C4-2B (cell line): ENCODE measurements around the gene HRH2.

Source experiments
- H3K27ac ChIP-seq: fragments of 450-650 bp; 2 replicates; pipeline ENCODE4 v1.5.1; 2017
- ZFX ChIP-seq: fragments of 450-650 bp; IDR thresholded peaks from 2 replicates; pipeline ENCODE4 v1.6.1; 2017
- TF ChIP-seq, protein P1 (sequence below): fragments of 450-650 bp; conservative IDR thresholded peaks from 2 replicates; pipeline ENCODE4 v1.5.1; 2017; ENCODE audit warnings: mild to moderate bottlenecking

HRH2 gene

DNA sequence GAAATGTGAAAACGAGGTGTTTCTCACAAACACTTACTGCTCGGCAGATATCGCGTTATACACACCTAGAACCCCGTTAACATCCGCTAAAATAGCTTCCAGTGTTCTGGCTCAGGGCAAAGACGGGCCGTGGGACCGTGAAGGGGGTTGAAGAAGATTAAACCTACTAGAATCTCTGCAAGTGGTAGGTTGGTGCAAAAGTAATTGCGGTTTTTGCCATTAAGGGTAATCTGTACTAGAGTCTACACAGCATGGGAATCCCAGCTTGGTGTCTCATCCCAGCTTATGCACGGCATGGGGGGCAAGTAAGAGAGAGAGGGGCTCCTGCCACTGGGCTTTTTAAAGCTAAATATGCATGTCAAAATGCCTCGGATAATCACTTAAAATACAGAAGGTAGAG lies 43.9 kb downstream of the HRH2 start:
- TF ChIP-seq, protein P1, sequence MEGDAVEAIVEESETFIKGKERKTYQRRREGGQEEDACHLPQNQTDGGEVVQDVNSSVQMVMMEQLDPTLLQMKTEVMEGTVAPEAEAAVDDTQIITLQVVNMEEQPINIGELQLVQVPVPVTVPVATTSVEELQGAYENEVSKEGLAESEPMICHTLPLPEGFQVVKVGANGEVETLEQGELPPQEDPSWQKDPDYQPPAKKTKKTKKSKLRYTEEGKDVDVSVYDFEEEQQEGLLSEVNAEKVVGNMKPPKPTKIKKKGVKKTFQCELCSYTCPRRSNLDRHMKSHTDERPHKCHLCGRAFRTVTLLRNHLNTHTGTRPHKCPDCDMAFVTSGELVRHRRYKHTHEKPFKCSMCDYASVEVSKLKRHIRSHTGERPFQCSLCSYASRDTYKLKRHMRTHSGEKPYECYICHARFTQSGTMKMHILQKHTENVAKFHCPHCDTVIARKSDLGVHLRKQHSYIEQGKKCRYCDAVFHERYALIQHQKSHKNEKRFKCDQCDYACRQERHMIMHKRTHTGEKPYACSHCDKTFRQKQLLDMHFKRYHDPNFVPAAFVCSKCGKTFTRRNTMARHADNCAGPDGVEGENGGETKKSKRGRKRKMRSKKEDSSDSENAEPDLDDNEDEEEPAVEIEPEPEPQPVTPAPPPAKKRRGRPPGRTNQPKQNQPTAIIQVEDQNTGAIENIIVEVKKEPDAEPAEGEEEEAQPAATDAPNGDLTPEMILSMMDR, result no peak
- no peak for TF ChIP-seq ZFX

DNA sequence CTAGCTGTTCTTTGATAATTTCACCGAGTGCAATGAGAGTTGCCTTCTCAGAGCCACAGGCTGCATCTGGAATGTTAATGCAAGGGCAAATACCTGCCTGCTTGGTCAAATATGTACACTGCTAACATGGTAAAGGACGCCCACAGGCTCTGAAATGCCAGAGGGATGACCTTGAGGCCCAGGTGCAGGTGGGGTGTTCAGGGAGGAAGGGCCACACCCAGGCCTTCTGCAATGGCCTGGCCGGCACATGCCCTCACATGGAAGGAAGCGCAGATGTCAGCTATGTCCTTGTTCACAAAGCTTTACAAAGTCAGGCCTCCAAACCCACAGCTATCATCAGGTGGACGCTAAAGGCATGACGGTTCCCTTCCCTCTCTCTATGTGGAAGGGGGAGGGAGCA lies 48.6 kb downstream of the HRH2 start:
- H3K27ac ChIP-seq, result no peak overlapping the region
- TF ChIP-seq, protein P1, result no peak
- no peak for TF ChIP-seq ZFX

More for the DNA sequence above, 43.9 kb downstream of the HRH2 start:
- H3K27ac ChIP-seq, result no peak overlapping the region

DNA sequence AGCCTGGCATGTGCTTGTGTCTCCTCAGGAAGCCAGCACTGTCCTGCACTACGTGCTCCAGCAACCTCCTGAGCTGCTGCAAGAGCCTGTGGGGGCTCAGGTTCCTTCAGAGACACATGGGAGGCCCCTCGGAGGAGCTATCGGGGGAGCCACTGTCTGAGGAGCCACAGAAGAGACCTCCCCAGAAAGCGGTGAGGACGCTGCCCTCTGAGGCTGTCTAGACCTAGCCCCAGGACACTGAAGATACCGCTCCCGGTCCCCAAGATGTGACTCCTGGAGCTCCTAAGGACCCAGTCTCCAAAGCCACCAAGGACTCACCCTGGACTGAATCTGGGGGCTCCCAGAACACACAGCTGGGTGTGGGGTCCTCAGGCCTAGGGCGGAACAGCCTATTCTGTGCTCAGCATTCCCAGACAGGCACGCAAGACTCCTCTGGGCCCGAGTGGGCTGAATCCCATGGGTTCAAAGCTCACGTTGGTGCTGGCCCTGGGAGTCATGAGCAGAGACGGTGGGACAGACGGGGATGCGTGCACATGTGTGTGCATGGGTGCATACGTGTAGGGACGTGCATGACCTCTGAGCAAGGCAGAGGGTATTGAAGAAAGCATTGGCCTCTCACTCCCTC lies 50.0 kb downstream of the HRH2 start:
- H3K27ac ChIP-seq, result no peak overlapping the region
- TF ChIP-seq, protein P1, result no peak
- TF ChIP-seq ZFX, result no peak

DNA sequence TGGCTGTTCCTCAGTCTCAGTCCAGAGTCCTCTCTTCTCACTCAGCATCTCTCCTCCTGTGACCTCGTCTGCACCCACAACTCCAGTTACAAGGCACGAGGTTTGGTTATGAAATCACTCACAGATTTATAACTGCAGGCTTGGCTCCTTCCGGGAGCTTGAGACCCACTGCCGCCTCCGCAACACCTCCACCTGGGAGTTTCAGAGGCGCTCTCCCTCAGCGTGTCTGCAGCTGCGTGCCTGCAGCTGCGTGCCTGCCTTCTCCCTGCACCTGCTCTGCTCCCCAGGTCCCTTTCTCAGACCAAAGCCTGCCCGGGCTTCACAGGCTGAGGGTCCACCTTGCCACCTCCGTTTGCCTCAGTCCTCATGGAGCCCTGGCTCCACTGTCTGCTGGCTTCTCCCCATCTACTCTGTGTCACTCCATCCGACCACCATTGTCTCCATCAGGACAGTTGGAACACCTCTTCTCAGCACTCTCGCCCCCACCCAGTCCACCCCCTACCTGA lies 51.5 kb downstream of the HRH2 start:
- TF ChIP-seq ZFX, result no peak
- TF ChIP-seq, protein P1, result no peak
- no peak overlapping the region for H3K27ac ChIP-seq

DNA sequence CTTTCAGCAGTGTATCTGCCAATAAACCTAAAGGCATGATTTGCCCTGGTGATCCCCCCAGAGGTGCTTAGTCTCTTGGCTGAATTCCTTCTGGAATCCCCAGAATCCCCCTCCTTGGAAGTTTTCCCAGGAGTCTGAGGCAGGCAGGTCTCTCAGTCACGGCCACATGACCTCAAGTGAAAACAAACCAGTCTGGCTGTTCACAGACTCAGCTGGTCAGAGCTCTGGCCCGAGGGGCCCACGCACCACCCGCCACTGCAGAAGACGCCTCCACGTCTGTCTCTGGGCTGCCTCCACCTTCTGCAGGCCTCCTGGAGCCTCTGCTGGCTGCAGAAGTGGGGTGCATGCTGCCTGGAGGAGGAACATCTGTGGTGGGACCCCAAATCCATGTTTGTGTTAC lies 52.5 kb downstream of the HRH2 start:
- H3K27ac ChIP-seq, result no peak overlapping the region
- TF ChIP-seq, protein P1, result no peak
- no peak for TF ChIP-seq ZFX

DNA sequence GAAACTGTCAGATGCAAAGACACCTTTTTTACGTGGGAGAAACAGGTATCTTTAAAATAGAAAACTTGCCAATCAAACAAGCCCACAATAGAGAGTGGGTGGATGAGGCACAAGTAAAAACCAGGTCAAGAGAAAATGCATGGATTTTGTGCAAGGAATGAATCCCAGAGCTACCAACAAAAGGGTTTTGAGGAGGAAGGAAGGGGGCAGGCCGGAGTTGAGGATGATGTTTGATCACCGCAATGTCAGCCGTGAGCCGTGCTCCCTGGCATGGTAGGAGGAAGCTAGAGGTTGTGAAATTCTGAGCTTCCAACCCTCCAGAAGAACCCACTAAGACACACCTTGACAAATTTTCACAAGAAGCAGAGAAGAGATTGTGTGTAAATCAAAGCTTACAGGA lies 53.2 kb downstream of the HRH2 start:
- no peak overlapping the region for H3K27ac ChIP-seq
- TF ChIP-seq ZFX, result no peak
- TF ChIP-seq, protein P1, result no peak

DNA sequence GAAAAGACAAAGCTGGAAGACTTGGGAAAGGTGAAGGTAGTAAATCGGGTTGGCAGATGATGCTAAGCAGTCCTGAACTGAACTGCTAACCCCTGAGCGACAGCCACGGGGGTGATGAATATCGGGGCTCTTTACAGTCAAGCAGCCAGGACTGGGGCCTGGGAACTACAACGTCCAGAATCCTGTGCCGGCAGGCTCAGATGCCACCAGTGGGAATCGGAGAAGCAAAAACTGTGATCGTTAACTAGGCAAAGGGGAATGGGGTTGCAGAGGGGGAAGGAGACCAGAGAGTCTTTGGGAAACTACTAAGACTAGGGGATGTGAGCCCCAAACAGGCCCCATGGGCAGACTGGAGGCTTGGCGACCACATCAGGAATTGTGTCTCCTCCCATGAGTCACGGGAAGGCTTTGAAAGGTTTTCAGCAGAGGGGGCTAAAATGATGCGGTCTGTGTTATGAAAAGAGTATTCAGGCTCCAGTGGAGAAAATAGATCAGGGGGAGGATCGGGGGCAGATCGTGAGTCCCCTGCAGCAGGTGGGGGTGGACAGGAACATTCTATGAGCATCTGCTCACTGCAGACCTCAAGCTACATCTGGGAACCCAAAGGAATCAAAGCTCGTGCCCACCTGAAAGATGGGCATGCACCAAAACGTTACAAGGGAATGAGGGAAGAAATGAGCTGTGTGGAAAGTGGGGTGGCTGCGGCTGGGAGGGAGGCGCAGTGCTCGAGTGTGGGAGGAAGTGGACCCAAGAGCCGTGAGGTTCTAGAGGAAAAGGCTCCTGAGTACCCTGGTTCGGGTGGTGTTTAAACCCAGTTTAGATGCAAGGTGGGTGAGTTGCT lies 53.8 kb downstream of the HRH2 start:
- no peak overlapping the region for H3K27ac ChIP-seq
- TF ChIP-seq, protein P1, result no peak
- TF ChIP-seq ZFX, result no peak
